GM12864 (cell line): ENCODE data around the gene RHBDD1.

ENCODE experiments used
- DNase-seq: peaks from one replicate; pipeline ENCODE4 v3.0.0-alpha.2; 2011; ENCODE audit warnings: low read depth
- H3K4me3 ChIP-seq: 2 replicates; pipeline ENCODE4 v1.5.1; 2011; ENCODE audit warnings: mild to moderate bottlenecking, low read depth, low read length, control low read depth
- TF ChIP-seq, protein P1 (sequence below): IDR thresholded peaks from 2 replicates; pipeline ENCODE4 v1.5.1; 2011; ENCODE audit warnings: low read depth, mild to moderate bottlenecking, moderate library complexity, low read length, control low read depth, inconsistent platforms; ENCODE audit errors: missing control alignments

RHBDD1 gene

DNA sequence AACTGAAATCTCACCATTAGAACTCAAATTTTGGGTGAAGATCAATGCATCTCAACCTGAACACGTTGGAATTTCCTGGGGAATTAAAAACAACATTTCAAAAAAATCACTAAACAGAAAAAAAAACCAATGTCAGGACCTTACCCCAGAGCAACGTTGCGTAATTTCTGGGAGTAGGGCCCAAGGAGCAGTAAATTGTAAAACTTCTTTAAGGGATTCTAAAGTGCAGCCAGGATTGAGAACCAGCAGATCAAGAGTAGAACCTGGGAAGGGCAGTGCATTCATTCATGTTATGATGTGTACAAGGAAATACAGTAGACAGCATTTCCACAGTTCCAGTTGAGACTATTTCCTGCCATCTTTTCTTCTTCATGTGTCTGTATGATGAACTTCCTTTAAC lies 56.9 kb downstream of the RHBDD1 start:
- no peak for DNase-seq

GRCh38 chr2:226893216-226893615 lies 57.4 kb downstream of the RHBDD1 start:
- no peak for DNase-seq
- TF ChIP-seq, protein P1, sequence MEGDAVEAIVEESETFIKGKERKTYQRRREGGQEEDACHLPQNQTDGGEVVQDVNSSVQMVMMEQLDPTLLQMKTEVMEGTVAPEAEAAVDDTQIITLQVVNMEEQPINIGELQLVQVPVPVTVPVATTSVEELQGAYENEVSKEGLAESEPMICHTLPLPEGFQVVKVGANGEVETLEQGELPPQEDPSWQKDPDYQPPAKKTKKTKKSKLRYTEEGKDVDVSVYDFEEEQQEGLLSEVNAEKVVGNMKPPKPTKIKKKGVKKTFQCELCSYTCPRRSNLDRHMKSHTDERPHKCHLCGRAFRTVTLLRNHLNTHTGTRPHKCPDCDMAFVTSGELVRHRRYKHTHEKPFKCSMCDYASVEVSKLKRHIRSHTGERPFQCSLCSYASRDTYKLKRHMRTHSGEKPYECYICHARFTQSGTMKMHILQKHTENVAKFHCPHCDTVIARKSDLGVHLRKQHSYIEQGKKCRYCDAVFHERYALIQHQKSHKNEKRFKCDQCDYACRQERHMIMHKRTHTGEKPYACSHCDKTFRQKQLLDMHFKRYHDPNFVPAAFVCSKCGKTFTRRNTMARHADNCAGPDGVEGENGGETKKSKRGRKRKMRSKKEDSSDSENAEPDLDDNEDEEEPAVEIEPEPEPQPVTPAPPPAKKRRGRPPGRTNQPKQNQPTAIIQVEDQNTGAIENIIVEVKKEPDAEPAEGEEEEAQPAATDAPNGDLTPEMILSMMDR: no peak
- no peak overlapping the region for H3K4me3 ChIP-seq

More for the DNA sequence above, 56.9 kb downstream of the RHBDD1 start:
- H3K4me3 ChIP-seq: no peak overlapping the region
- TF ChIP-seq, protein P1: no peak

GRCh38 chr2:226894752-226895151 lies 58.9 kb downstream of the RHBDD1 start:
- DNase-seq: no peak
- no peak overlapping the region for H3K4me3 ChIP-seq

GRCh38 chr2:226895579-226895978 lies 59.7 kb downstream of the RHBDD1 start:
- DNase-seq: no peak
- no peak overlapping the region for H3K4me3 ChIP-seq
- TF ChIP-seq, protein P1: no peak

More at GRCh38 chr2:226894752-226895151, 58.9 kb downstream of the RHBDD1 start:
- TF ChIP-seq, protein P1: no peak

DNA sequence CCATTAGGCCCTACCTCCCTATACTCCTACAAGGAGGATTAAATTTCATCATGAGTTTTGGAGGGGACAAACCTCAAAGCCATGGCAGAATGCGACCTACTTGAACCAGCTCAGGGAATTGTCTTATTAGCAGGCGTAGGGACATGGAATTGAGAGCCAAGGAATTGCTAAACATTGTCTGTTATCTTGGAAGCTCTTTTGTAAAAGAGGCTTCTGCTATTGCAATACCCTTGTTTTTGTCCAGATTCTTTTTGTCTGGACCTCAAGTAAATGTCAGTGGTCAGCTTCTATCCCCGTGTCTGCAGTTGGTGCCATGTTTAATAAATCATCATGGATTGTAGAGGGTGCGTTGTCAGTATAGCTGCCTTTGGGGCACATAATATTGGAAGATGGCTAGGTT lies 62.3 kb downstream of the RHBDD1 start:
- DNase-seq: no peak
- TF ChIP-seq, protein P1: no peak
- H3K4me3 ChIP-seq: no peak overlapping the region

GRCh38 chr2:226898897-226899296 lies 63.0 kb downstream of the RHBDD1 start:
- TF ChIP-seq, protein P1: no peak
- no peak for DNase-seq
- no peak overlapping the region for H3K4me3 ChIP-seq
